Activated CD4-positive, alpha-beta T cell treated with anti-CD3 and anti-CD28 coated beads, Interleukin-2, amount 10 ng/mL, durations not matched to agents 24 days and 14 days (primary cell): ENCODE results near the gene GREB1L. TPM values are rescaled to one million over a fixed set of nuclear protein-coding genes. Genes with fewer than 3 reads are reported as not detected.
"Not testable (repeated sequence)": the region's sequence is repeated elsewhere in the genome, so short reads cannot be mapped to it uniquely, and the experiment has no call there.

Source experiments
- DNase-seq: peaks from one replicate; pipeline ENCODE4 v3.0.0; 2022
- H3K27ac Mint-ChIP-seq: one replicate; pipeline ENCODE4 v1.8.0; 2022; ENCODE audit warnings: mild to moderate bottlenecking, mixed read lengths
- H3K27me3 Mint-ChIP-seq: one replicate; pipeline ENCODE4 v1.8.0; 2022; ENCODE audit warnings: mixed read lengths
- H3K36me3 Mint-ChIP-seq: one replicate; pipeline ENCODE4 v1.8.0; 2022; ENCODE audit warnings: low read depth, mild to moderate bottlenecking, mixed read lengths
- H3K4me1 Mint-ChIP-seq: one replicate; pipeline ENCODE4 v1.8.0; 2021; ENCODE audit warnings: mixed read lengths
- H3K4me3 Mint-ChIP-seq: one replicate; pipeline ENCODE4 v1.8.0; 2022; ENCODE audit warnings: mild to moderate bottlenecking, moderate library complexity, mixed read lengths
- H3K9me3 Mint-ChIP-seq: one replicate; pipeline ENCODE4 v1.8.0; 2021; ENCODE audit warnings: mixed read lengths
- intact Hi-C: fragments of 100-400 bp; cut with micrococcal nuclease; formaldehyde crosslinking; loops from one replicate; pipeline ENCODE4 v1.15.1; 2023
- total RNA-seq: library from RNA; stranded (reverse); gene quantifications from 2 replicates; pipeline ENCODE4 v1.2.3, GENCODE V29; 2022

The GREB1L gene
- total RNA-seq, 1 donor from 2014 or later: not detected

GRCh38 chr18:21331065-21331464 lies 89.0 kb downstream of the GREB1L start:
- Mint-ChIP-seq H3K9me3 (no peaks in the 10 kb centered on the region), H3K4me3 (no peak overlapping the region), H3K27me3 (peaks cover 2% of the 10 kb centered on the region), H3K4me1 (no peaks in the 10 kb centered on the region), H3K27ac (no peak overlapping the region), H3K36me3 (no peaks in the 10 kb centered on the region)
- intact Hi-C loops: no loop called here
- DNase-seq: no peak

GRCh38 chr18:21335927-21336488 lies 94.0 kb downstream of the GREB1L start:
- H3K9me3 Mint-ChIP-seq: no peaks in the 10 kb centered on the region
- no peak overlapping the region for H3K27ac Mint-ChIP-seq
- intact Hi-C loops: no loop called here
- no peak for DNase-seq
- H3K4me1 Mint-ChIP-seq: no peaks in the 10 kb centered on the region
- H3K27me3 Mint-ChIP-seq: peaks cover 2% of the 10 kb centered on the region
- H3K36me3 Mint-ChIP-seq: no peaks in the 10 kb centered on the region
- no peak overlapping the region for H3K4me3 Mint-ChIP-seq

- Mint-ChIP-seq H3K27me3 (peaks cover 2% of the 10 kb centered on the region), H3K4me1 (no peaks in the 10 kb centered on the region), H3K27ac (no peak overlapping the region), H3K36me3 (no peaks in the 10 kb centered on the region), H3K9me3 (no peaks in the 10 kb centered on the region), H3K4me3 (no peak overlapping the region)
- intact Hi-C loops: no loop called here
- DNase-seq: no peak
Measured at GRCh38 chr18:21336846-21337245, 94.8 kb downstream of the GREB1L start.

- no peak for DNase-seq
- Mint-ChIP-seq H3K9me3 (no peaks in the 10 kb centered on the region), H3K27me3 (peaks cover 2% of the 10 kb centered on the region), H3K36me3 (no peaks in the 10 kb centered on the region), H3K4me3 (no peak overlapping the region), H3K4me1 (no peaks in the 10 kb centered on the region), H3K27ac (no peak overlapping the region)
- intact Hi-C loops: no loop called here
Measured at GRCh38 chr18:21341141-21341540, 99.1 kb downstream of the GREB1L start.

GRCh38 chr18:21342372-21342771 lies 100.3 kb downstream of the GREB1L start:
- no peaks in the 10 kb centered on the region for H3K4me1 Mint-ChIP-seq
- DNase-seq: no peak
- no peak overlapping the region for H3K27ac Mint-ChIP-seq
- no peaks in the 10 kb centered on the region for H3K9me3 Mint-ChIP-seq
- peaks cover 2% of the 10 kb centered on the region for H3K27me3 Mint-ChIP-seq
- no peak overlapping the region for H3K4me3 Mint-ChIP-seq
- no peaks in the 10 kb centered on the region for H3K36me3 Mint-ChIP-seq
- intact Hi-C loops: no loop called here

GRCh38 chr18:21344860-21345259 lies 102.8 kb downstream of the GREB1L start:
- no peak overlapping the region for H3K4me3 Mint-ChIP-seq
- no peaks in the 10 kb centered on the region for H3K27me3 Mint-ChIP-seq
- intact Hi-C loops: no loop called here
- no peaks in the 10 kb centered on the region for H3K9me3 Mint-ChIP-seq
- no peak overlapping the region for H3K27ac Mint-ChIP-seq
- DNase-seq: no peak
- H3K4me1 Mint-ChIP-seq: no peaks in the 10 kb centered on the region
- H3K36me3 Mint-ChIP-seq: no peaks in the 10 kb centered on the region

GRCh38 chr18:21345840-21346239 lies 103.8 kb downstream of the GREB1L start:
- DNase-seq: no peak
- Mint-ChIP-seq H3K27ac (no peak overlapping the region), H3K27me3 (no peaks in the 10 kb centered on the region), H3K4me1 (no peaks in the 10 kb centered on the region), H3K9me3 (no peaks in the 10 kb centered on the region), H3K4me3 (no peak overlapping the region), H3K36me3 (no peaks in the 10 kb centered on the region)
- intact Hi-C loops: no loop called here

- Mint-ChIP-seq H3K4me1 (no peaks in the 10 kb centered on the region), H3K27me3 (peaks cover 3% of the 10 kb centered on the region), H3K36me3 (no peaks in the 10 kb centered on the region), H3K9me3 (no peaks in the 10 kb centered on the region), H3K27ac (no peak overlapping the region), H3K4me3 (no peak overlapping the region)
- intact Hi-C loops: no loop called here
- DNase-seq: no peak
Measured at GRCh38 chr18:21359746-21360145, 117.7 kb downstream of the GREB1L start.

GRCh38 chr18:21361307-21361880 lies 119.4 kb downstream of the GREB1L start:
- H3K27ac Mint-ChIP-seq: no peak overlapping the region
- H3K27me3 Mint-ChIP-seq: peaks cover 3% of the 10 kb centered on the region
- no peak overlapping the region for H3K4me3 Mint-ChIP-seq
- no peaks in the 10 kb centered on the region for H3K36me3 Mint-ChIP-seq
- intact Hi-C loops: no loop called here
- H3K4me1 Mint-ChIP-seq: no peaks in the 10 kb centered on the region
- no peaks in the 10 kb centered on the region for H3K9me3 Mint-ChIP-seq
- DNase-seq: no peak

- Mint-ChIP-seq H3K27ac (no peak overlapping the region), H3K27me3 (peaks cover 5% of the 10 kb centered on the region), H3K9me3 (no peaks in the 10 kb centered on the region), H3K36me3 (no peaks in the 10 kb centered on the region), H3K4me1 (no peaks in the 10 kb centered on the region), H3K4me3 (no peak overlapping the region)
- DNase-seq: no peak
- intact Hi-C loops: no loop called here
Measured at GRCh38 chr18:21362831-21363230, 120.8 kb downstream of the GREB1L start.

GRCh38 chr18:21363348-21363747 lies 121.3 kb downstream of the GREB1L start:
- no peak overlapping the region for H3K4me3 Mint-ChIP-seq

GRCh38 chr18:21364471-21364870 lies 122.4 kb downstream of the GREB1L start:
- H3K36me3 Mint-ChIP-seq: no peaks in the 10 kb centered on the region
- peaks cover 11% of the 10 kb centered on the region for H3K27me3 Mint-ChIP-seq
- no peak overlapping the region for H3K4me3 Mint-ChIP-seq
- H3K27ac Mint-ChIP-seq: no peak overlapping the region
- no peaks in the 10 kb centered on the region for H3K4me1 Mint-ChIP-seq
- no peaks in the 10 kb centered on the region for H3K9me3 Mint-ChIP-seq
- no peak for DNase-seq
- intact Hi-C loops: no loop called here

More at GRCh38 chr18:21363348-21363747, 121.3 kb downstream of the GREB1L start:
- intact Hi-C loops: no loop called here
- Mint-ChIP-seq H3K4me1 (no peaks in the 10 kb centered on the region), H3K9me3 (no peaks in the 10 kb centered on the region), H3K36me3 (no peaks in the 10 kb centered on the region), H3K27me3 (peaks cover 6% of the 10 kb centered on the region), H3K27ac (no peak overlapping the region)
- DNase-seq: no peak

GRCh38 chr18:21366896-21367295 lies 124.9 kb downstream of the GREB1L start:
- Mint-ChIP-seq H3K9me3 (no peaks in the 10 kb centered on the region), H3K27me3 (peaks cover 8% of the 10 kb centered on the region), H3K4me3 (no peak overlapping the region), H3K4me1 (no peaks in the 10 kb centered on the region), H3K36me3 (no peaks in the 10 kb centered on the region), H3K27ac (no peak overlapping the region)
- DNase-seq: no peak
- intact Hi-C loops: no loop called here

GRCh38 chr18:21369146-21369545 lies 127.1 kb downstream of the GREB1L start:
- intact Hi-C loops: no loop called here
- H3K4me1 Mint-ChIP-seq: no peaks in the 10 kb centered on the region
- no peak overlapping the region for H3K4me3 Mint-ChIP-seq
- H3K9me3 Mint-ChIP-seq: no peaks in the 10 kb centered on the region
- peaks cover 8% of the 10 kb centered on the region for H3K27me3 Mint-ChIP-seq
- no peak for DNase-seq
- H3K27ac Mint-ChIP-seq: no peak overlapping the region
- H3K36me3 Mint-ChIP-seq: no peaks in the 10 kb centered on the region

- H3K27ac Mint-ChIP-seq, H3K36me3 Mint-ChIP-seq, H3K27me3 Mint-ChIP-seq, intact Hi-C loops, H3K4me1 Mint-ChIP-seq, DNase-seq, H3K9me3 Mint-ChIP-seq, H3K4me3 Mint-ChIP-seq: not testable (repeated sequence)
Measured at GRCh38 chr18:21369597-21369996, 127.6 kb downstream of the GREB1L start.
